Prostate gland (tissue), 2 donors: ENCODE results near the gene RNF114. TPM values are rescaled to one million over a fixed set of nuclear protein-coding genes. Genes with fewer than 3 reads are reported as not detected.
A peak's percentile ranks its signal among the peaks of the same experiment; 100 is the strongest.

Experiments
- DNase-seq: peaks from one replicate; pipeline ENCODE4 v3.0.0-alpha.2; 2019; ENCODE audit warnings: low spot score
- H3K27ac ChIP-seq, 2 donors: fragments of 200-600 bp; sonication (generic); 2 replicates each; pipeline ENCODE4 v1.5.1; 2017 to 2019
- H3K27me3 ChIP-seq: fragments of 200-600 bp; sonication (generic); replicated peaks from 2 replicates; pipeline ENCODE4 v1.5.1; 2019; ENCODE audit not compliant: insufficient read depth
- H3K36me3 ChIP-seq, 2 donors: fragments of 200-600 bp; sonication (generic); 1 replicate in 1 of 2; 2 replicates in 1 of 2; pipeline versions ENCODE4 v1.5.1 to v1.8.1; 2017 to 2019
- H3K4me1 ChIP-seq: fragments of 200-600 bp; sonication (generic); replicated peaks from 2 replicates; pipeline ENCODE4 v1.5.1; 2019
- H3K4me3 ChIP-seq, 2 donors: fragments of 200-600 bp; sonication (generic); 2 replicates each; pipeline ENCODE4 v1.5.1; 2017 to 2019
- H3K9me3 ChIP-seq: fragments of 200-600 bp; sonication (generic); 2 replicates; pipeline ENCODE4 v1.5.1; 2017
- CTCF ChIP-seq, 4 experiments: fragments of 200-600 bp in 2 of 4; fragments of 450-650 bp in 2 of 4; sonication (generic) in 2 of 4; IDR thresholded peaks; 1 replicate in 3 of 4; 2 replicates in 1 of 4; pipeline ENCODE4 v1.5.1; 2016 to 2019; ENCODE audit warnings: antibody characterized with exemption in 4 of 4, mild to moderate bottlenecking in 2 of 4, moderate library complexity in 2 of 4
- POLR2A ChIP-seq: fragments of 450-650 bp; IDR thresholded peaks from one replicate; pipeline ENCODE4 v1.6.1; 2016; ENCODE audit warnings: antibody characterized with exemption, mild to moderate bottlenecking
- POLR2AphosphoS5 ChIP-seq: sonication (generic); formaldehyde crosslinking; IDR thresholded peaks from one replicate; pipeline ENCODE4 v1.6.1; 2017; ENCODE audit warnings: antibody characterized with exemption
- WGBS: methylation state at CpG from one replicate; pipeline ENCODE4 v1.1.5; 2018; 5-methylcytosine and 5-hydroxymethylcytosine counted together
- intact Hi-C: fragments of 100-400 bp; cut with DNase I; formaldehyde crosslinking; loops from one replicate; pipeline ENCODE4 v1.14.2; 2022
- total RNA-seq, 2 donors: library from RNA; depleted of rRNA; stranded (reverse); fragments of >200 nt; gene quantifications; one replicate each; pipeline ENCODE4 v1.1.0, GENCODE V29; 2016

Gene RNF114
- total RNA-seq: 100 to 1,000 TPM; 166 to 239 TPM

- intact Hi-C loops: loop anchor here (1.0 kb wide), 1 partner anchor 21 kb away; the partner anchor contains the start of gene SPATA2
- Histone ChIP-seq H3K4me3 (peak within 1 kb of the TSS; percentile 94 to 95), H3K27me3 (no peaks in the 10 kb centered on the region), H3K27ac (peak within 1 kb of the TSS; percentile 93 to 94), H3K9me3 (no peaks in the 10 kb centered on the region), H3K4me1 (peaks cover 19% of the 10 kb centered on the region), H3K36me3 (no peaks in the 10 kb centered on the region)
- TF ChIP-seq POLR2A (peak; percentile 91), CTCF (IDR thresholded peaks at IDR 0.05) (peak in 2 of 4 experiments; percentile 9 to 23), POLR2AphosphoS5 (peak; percentile 92)
- under 1% methylated on average over 79 of the region's 79 CpGs for WGBS
- DNase-seq: peak; percentile 91
Measured at GRCh38 chr20:49936153-49937026, at the start of gene RNF114. TSS of gene RNF114 (plus strand) at chr20:49936397. CDS start at chr20:49936413, 16 bp downstream.

GRCh38 chr20:49886571-49887213 is 49.5 kb upstream of the RNF114 start:
- no peak overlapping the region for H3K4me3 ChIP-seq
- no peak for TF ChIP-seq POLR2AphosphoS5
- TF ChIP-seq CTCF (IDR thresholded peaks at IDR 0.05): no peak
- TF ChIP-seq POLR2A: no peak
- intact Hi-C loops: no loop called here
- no peaks in the 10 kb centered on the region for H3K27me3 ChIP-seq
- no peaks in the 10 kb centered on the region for H3K36me3 ChIP-seq
- no peaks in the 10 kb centered on the region for H3K9me3 ChIP-seq
- no peak for DNase-seq
- 86% methylated on average over 30 of the region's 30 CpGs for WGBS
- H3K4me1 ChIP-seq: peaks cover 8% of the 10 kb centered on the region
- H3K27ac ChIP-seq: peak overlapping the region; percentile 39 to 43

- Histone ChIP-seq H3K4me1 (peaks cover 14% of the 10 kb centered on the region), H3K27me3 (no peaks in the 10 kb centered on the region), H3K9me3 (no peaks in the 10 kb centered on the region), H3K36me3 (no peaks in the 10 kb centered on the region), H3K4me3 (no peak overlapping the region), H3K27ac (peak overlapping the region; percentile 39 to 43)
- intact Hi-C loops: no loop called here
- TF ChIP-seq POLR2AphosphoS5: no peak
- TF ChIP-seq POLR2A: no peak
- TF ChIP-seq CTCF (IDR thresholded peaks at IDR 0.05): no peak
- WGBS: 76% methylated on average over 29 of the region's 32 CpGs
- no peak for DNase-seq
Measured at GRCh38 chr20:49887251-49888211, 48.7 kb upstream of the RNF114 start.

GRCh38 chr20:49888212-49889000 is 47.8 kb upstream of the RNF114 start:
- WGBS: 55% methylated on average over 18 of the region's 18 CpGs
- Histone ChIP-seq H3K4me3 (no peak overlapping the region), H3K27ac (peak overlapping the region; percentile 39 to 88), H3K4me1 (peaks cover 14% of the 10 kb centered on the region), H3K27me3 (no peaks in the 10 kb centered on the region), H3K9me3 (no peaks in the 10 kb centered on the region), H3K36me3 (no peaks in the 10 kb centered on the region)
- TF ChIP-seq POLR2A (no peak), POLR2AphosphoS5 (peak; percentile 45), CTCF (IDR thresholded peaks at IDR 0.05) (peak; percentile 67 to 87 (median 78))
- intact Hi-C loops: no loop called here
- DNase-seq: peak; percentile 41
